LNCAP (cell line): ENCODE measurements around the gene C4orf50.

Experiments used
- TF ChIP-seq, protein P1 (sequence below): fragments of 450-650 bp; IDR thresholded peaks from 2 replicates; pipeline ENCODE4 v1.5.1; 2017; ENCODE audit warnings: mild to moderate bottlenecking

C4orf50 gene

DNA sequence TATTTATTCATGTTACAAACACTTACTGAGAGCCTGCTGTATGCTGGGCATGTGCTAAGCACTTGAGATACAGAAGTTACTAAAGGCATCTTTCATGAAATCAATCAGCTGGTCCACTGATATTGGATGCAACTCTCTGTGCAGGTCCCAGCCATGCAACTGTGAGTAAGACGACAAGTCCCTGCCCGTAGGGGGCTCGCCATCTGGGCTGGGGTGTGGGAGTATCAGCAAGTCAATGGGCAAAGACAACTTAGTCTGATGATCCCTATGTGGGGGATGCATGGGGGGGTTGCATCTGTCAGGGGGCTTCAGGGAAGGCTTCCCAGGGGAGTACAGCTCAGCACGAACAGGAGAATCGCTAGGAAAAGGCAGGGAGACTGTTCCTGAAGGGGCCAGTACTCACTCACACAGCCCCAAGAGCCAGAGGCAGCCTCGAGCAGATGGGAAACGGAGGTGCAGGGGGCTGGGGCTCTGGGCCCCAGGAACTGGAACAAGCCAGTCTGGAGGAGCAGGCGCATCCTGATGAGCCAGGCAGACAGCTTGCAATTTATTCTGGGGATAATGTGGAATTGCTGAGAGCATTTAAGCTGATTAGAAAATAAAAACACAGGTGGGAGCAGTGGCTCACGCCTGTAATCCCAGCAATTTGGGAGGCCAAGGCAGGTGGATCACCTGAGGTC lies 165.6 kb downstream of the C4orf50 start:
- TF ChIP-seq, protein P1, sequence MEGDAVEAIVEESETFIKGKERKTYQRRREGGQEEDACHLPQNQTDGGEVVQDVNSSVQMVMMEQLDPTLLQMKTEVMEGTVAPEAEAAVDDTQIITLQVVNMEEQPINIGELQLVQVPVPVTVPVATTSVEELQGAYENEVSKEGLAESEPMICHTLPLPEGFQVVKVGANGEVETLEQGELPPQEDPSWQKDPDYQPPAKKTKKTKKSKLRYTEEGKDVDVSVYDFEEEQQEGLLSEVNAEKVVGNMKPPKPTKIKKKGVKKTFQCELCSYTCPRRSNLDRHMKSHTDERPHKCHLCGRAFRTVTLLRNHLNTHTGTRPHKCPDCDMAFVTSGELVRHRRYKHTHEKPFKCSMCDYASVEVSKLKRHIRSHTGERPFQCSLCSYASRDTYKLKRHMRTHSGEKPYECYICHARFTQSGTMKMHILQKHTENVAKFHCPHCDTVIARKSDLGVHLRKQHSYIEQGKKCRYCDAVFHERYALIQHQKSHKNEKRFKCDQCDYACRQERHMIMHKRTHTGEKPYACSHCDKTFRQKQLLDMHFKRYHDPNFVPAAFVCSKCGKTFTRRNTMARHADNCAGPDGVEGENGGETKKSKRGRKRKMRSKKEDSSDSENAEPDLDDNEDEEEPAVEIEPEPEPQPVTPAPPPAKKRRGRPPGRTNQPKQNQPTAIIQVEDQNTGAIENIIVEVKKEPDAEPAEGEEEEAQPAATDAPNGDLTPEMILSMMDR = no peak

DNA sequence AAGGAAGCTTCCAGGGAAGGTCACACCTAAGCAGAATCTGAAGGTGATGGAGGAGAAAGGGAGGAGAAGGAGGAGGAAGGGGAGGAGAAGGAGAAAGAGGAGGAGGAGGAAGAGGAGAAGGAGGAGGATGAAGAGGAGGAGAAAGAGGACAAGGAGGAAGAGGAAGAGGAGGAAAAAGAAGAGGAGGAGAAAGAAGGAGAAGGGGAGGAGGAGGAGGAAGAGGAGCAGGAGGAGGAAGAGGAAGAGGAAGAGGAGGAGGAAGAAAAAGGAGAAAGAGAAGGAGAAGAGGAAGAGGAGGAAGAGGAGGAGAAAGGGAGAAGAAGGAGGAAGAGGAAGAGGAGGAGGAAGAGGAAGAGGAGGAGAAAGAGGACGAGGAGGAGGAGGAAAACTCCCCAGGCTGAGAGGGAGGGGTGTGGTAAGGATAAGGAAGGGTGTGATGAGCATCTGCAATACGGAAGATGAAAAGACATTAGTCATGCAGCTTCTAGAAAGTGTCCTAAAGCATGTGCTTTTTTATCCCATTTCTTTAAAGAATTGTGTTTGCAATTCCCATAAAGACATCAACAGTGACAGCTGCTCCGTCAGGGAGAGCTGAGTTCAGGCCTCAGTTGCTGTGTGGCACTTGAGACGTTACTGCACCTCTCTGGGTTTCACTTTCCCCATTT lies 166.5 kb downstream of the C4orf50 start:
- TF ChIP-seq, protein P1 = no peak
